Right lobe of liver (tissue), 6 donors: ENCODE data around the gene MAST4. TPM values are rescaled to one million over a fixed set of nuclear protein-coding genes. Genes with fewer than 3 reads are reported as not detected.

Source experiments
- ATAC-seq, 4 donors: fragments of 200-7000 bp; cut with Tn5 transposase; one replicate each; pipeline ENCODE4 v1.9.1; 2020; ENCODE audit warnings: mild to moderate bottlenecking in 4 of 4, moderate library complexity in 4 of 4
- DNase-seq, 3 donors: peaks; one replicate each; pipeline ENCODE4 v3.0.0-alpha.2; 2020
- H3K27ac ChIP-seq, 3 donors: fragments of 200-600 bp; one replicate each; pipeline ENCODE4 v1.8.0; 2022
- H3K27me3 ChIP-seq, 2 donors: fragments of 200-600 bp; one replicate each; pipeline ENCODE4 v1.8.0; 2022
- H3K36me3 ChIP-seq, 4 donors: fragments of 200-600 bp; sonication (generic) in 1 of 4; one replicate each; pipeline versions ENCODE4 v1.5.1 to v1.8.0; 2017 to 2022; ENCODE audit warnings: control low read depth in 1 of 4
- H3K4me1 ChIP-seq, 4 donors: fragments of 200-600 bp; sonication (generic) in 1 of 4; one replicate each; pipeline versions ENCODE4 v1.5.1 to v1.8.0; 2017 to 2022; ENCODE audit warnings: control low read depth in 1 of 4
- H3K4me3 ChIP-seq, 3 donors: fragments of 200-600 bp; one replicate each; pipeline ENCODE4 v1.8.0; 2022
- H3K9me3 ChIP-seq, 4 donors: fragments of 200-600 bp; sonication (generic) in 1 of 4; one replicate each; pipeline versions ENCODE4 v1.5.1 to v1.8.0; 2017 to 2022; ENCODE audit warnings: control low read depth in 1 of 4
- CTCF ChIP-seq, 4 donors: fragments of 200-600 bp in 3 of 4; fragments of 450-650 bp in 1 of 4; IDR thresholded peaks; one replicate each; pipeline versions ENCODE4 v1.5.1 to v1.8.0; 2016 to 2022; ENCODE audit warnings: antibody characterized with exemption in 4 of 4, mild to moderate bottlenecking in 2 of 4
- POLR2A ChIP-seq: fragments of 450-650 bp; IDR thresholded peaks from one replicate; pipeline ENCODE4 v1.6.1; 2017; ENCODE audit warnings: antibody characterized with exemption, mild to moderate bottlenecking
- WGBS: methylation state at CpG from one replicate; pipeline ENCODE4 v1.1.6; 2018; ENCODE audit warnings: low coverage, low lambda C conversion rate; ENCODE audit not compliant: insufficient coverage; ENCODE audit errors: missing lambda C conversion rate; 5-methylcytosine and 5-hydroxymethylcytosine counted together
- intact Hi-C, 2 donors: fragments of 100-400 bp; cut with DNase I; formaldehyde crosslinking; loops; one replicate each; pipeline versions ENCODE4 v1.11.2 to v1.14.1; 2022
- total RNA-seq, 6 experiments: library from RNA; depleted of rRNA in 2 of 6; stranded (reverse); fragments of >200 nt in 2 of 6; fragmentation: NEBNext Ultra II Directional in 3 of 6; extraction: Animal tissue kit (Norgen Biotek cat#: 25700) in 3 of 6; gene quantifications; one replicate each; pipeline versions ENCODE4 v1.1.0 to v1.2.4, GENCODE V29; 2016 to 2023
- donor health status: DM: no; HTN: yes; CAD: no.
- donor health status: DM: no; HTN: no; CAD: no.
- donor health status: DM: no; HTN: no; CAD: no.
- donor health status: DM: no; HTN: yes; CAD: no.
- donor health status: DM: no; HTN: yes; CAD: no.

MAST4 gene
- total RNA-seq, 6 experiments from 2014 or later = 9.4 to 23.5 (median 13.9) TPM

GRCh38 chr5:66947458-66947857 is 351.3 kb downstream of the MAST4 start:
- DNase-seq = no peak
- no peak for TF ChIP-seq CTCF (IDR thresholded peaks at IDR 0.05)
- TF ChIP-seq POLR2A = no peak
- no peaks in the 10 kb centered on the region for H3K27me3 ChIP-seq

GRCh38 chr5:66949066-66949465 is 352.9 kb downstream of the MAST4 start:
- no peak overlapping the region for H3K4me3 ChIP-seq
- H3K9me3 ChIP-seq = no peaks in the 10 kb centered on the region
- H3K4me1 ChIP-seq = no peaks in the 10 kb centered on the region
- TF ChIP-seq CTCF (IDR thresholded peaks at IDR 0.05) (no peak), POLR2A (no peak)
- ATAC-seq = no peak
- no peak overlapping the region for H3K27ac ChIP-seq
- WGBS = 65% methylated on average over 4 of the region's 4 CpGs
- DNase-seq = no peak
- H3K27me3 ChIP-seq = no peaks in the 10 kb centered on the region
- intact Hi-C loops = no loop called here
- H3K36me3 ChIP-seq = no peaks in the 10 kb centered on the region

More at GRCh38 chr5:66947458-66947857, 351.3 kb downstream of the MAST4 start:
- Histone ChIP-seq H3K36me3 (no peaks in the 10 kb centered on the region), H3K9me3 (no peaks in the 10 kb centered on the region), H3K27ac (no peak overlapping the region), H3K4me1 (no peaks in the 10 kb centered on the region), H3K4me3 (no peak overlapping the region)
- intact Hi-C loops = no loop called here
- no peak for ATAC-seq
- 85% methylated on average over 4 of the region's 4 CpGs for WGBS

- no peak for TF ChIP-seq CTCF (IDR thresholded peaks at IDR 0.05)
- no peak for TF ChIP-seq POLR2A
- no peaks in the 10 kb centered on the region for H3K27me3 ChIP-seq
- ATAC-seq (no peak), DNase-seq (no peak)
- intact Hi-C loops = no loop called here
- no peaks in the 10 kb centered on the region for H3K36me3 ChIP-seq
- no peaks in the 10 kb centered on the region for H3K4me1 ChIP-seq
- no peak overlapping the region for H3K4me3 ChIP-seq
- no peaks in the 10 kb centered on the region for H3K9me3 ChIP-seq
- H3K27ac ChIP-seq = no peak overlapping the region
- 69% methylated on average over 1 of the region's 1 CpG for WGBS
Measured at GRCh38 chr5:66952153-66952552, 356.0 kb downstream of the MAST4 start.

GRCh38 chr5:66956439-66956838 is 360.2 kb downstream of the MAST4 start:
- 80% methylated on average over 4 of the region's 4 CpGs for WGBS
- H3K4me3 ChIP-seq = no peak overlapping the region
- no peaks in the 10 kb centered on the region for H3K27me3 ChIP-seq
- ATAC-seq (no peak), DNase-seq (no peak)
- no peak for TF ChIP-seq CTCF (IDR thresholded peaks at IDR 0.05)
- TF ChIP-seq POLR2A = no peak
- no peaks in the 10 kb centered on the region for H3K9me3 ChIP-seq
- no peaks in the 10 kb centered on the region for H3K36me3 ChIP-seq
- no peak overlapping the region for H3K27ac ChIP-seq
- peaks cover 0 to 26% (median 0%) of the 10 kb centered on the region in 4 donors for H3K4me1 ChIP-seq
- intact Hi-C loops = no loop called here
